SK-N-SH treated with all-trans-retinoic acid at 6 μM for 48 hours (cell line): ENCODE results near the gene KRT71.

Source experiments
- ATAC-seq: fragments of 200-7000 bp; cut with Tn5 transposase; 3 replicates; pipeline ENCODE4 v1.9.1; 2020; ENCODE audit warnings: mild to moderate bottlenecking, moderate library complexity
- ARNTL ChIP-seq: fragments of 450-650 bp; formaldehyde crosslinking; IDR thresholded peaks from 2 replicates; pipeline ENCODE4 v1.5.0; 2020; ENCODE audit warnings: low read depth, mild to moderate bottlenecking, moderate library complexity, borderline replicate concordance
- CSDC2 ChIP-seq: fragments of 250-450 bp; sonication (Bioruptor Pico); IDR thresholded peaks from 2 replicates; pipeline ENCODE4 v1.5.0; 2020; ENCODE audit warnings: mild to moderate bottlenecking, moderate library complexity
- ESRRG ChIP-seq: fragments of 250-450 bp; sonication (Bioruptor Pico); IDR thresholded peaks from 2 replicates; pipeline ENCODE4 v1.6.1; 2021; ENCODE audit warnings: mild to moderate bottlenecking
- GLIS3 ChIP-seq: fragments of 250-450 bp; sonication (Bioruptor Pico); IDR thresholded peaks from 2 replicates; pipeline ENCODE4 v1.5.0; 2020; ENCODE audit warnings: mild to moderate bottlenecking, moderate library complexity
- ISL1 ChIP-seq: fragments of 250-450 bp; sonication (Bioruptor Pico); IDR thresholded peaks from 2 replicates; pipeline ENCODE4 v2.1.2; 2022; ENCODE audit warnings: mild to moderate bottlenecking, moderate library complexity
- OSR1 ChIP-seq: fragments of 250-450 bp; sonication (Bioruptor Pico); IDR thresholded peaks from 2 replicates; pipeline ENCODE4 v1.8.0; 2022; ENCODE audit warnings: moderate library complexity, mild to moderate bottlenecking, inconsistent platforms
- PPARA ChIP-seq: fragments of 250-450 bp; sonication (Bioruptor Pico); IDR thresholded peaks from 2 replicates; pipeline ENCODE4 v1.5.0; 2020; ENCODE audit warnings: mild to moderate bottlenecking, borderline replicate concordance
- RARB ChIP-seq: fragments of 250-450 bp; sonication (Bioruptor Pico); IDR thresholded peaks from 2 replicates; pipeline ENCODE4 v1.8.0; 2021; ENCODE audit warnings: mild to moderate bottlenecking, moderate library complexity
- SNAI2 ChIP-seq: fragments of 250-450 bp; sonication (Bioruptor Pico); IDR thresholded peaks from 2 replicates; pipeline ENCODE4 v1.5.0; 2020; ENCODE audit warnings: mild to moderate bottlenecking, moderate library complexity
- TCF4 ChIP-seq: fragments of 250-450 bp; sonication (Bioruptor Pico); IDR thresholded peaks from 2 replicates; pipeline ENCODE4 v1.8.0; 2021; ENCODE audit warnings: mild to moderate bottlenecking, moderate library complexity, borderline replicate concordance
- TOX ChIP-seq: fragments of 250-450 bp; sonication (Bioruptor Pico); IDR thresholded peaks from 2 replicates; pipeline ENCODE4 v1.8.0; 2021; ENCODE audit warnings: mild to moderate bottlenecking, moderate library complexity, borderline replicate concordance
- ZC3H10 ChIP-seq: fragments of 250-450 bp; sonication (Bioruptor Pico); IDR thresholded peaks from 2 replicates; pipeline ENCODE4 v1.5.1; 2021; ENCODE audit warnings: mild to moderate bottlenecking, moderate library complexity
- ZFP30 ChIP-seq: fragments of 450-650 bp; formaldehyde crosslinking; IDR thresholded peaks from 2 replicates; pipeline ENCODE4 v1.5.0; 2022; ENCODE audit warnings: mild to moderate bottlenecking, moderate library complexity
- ZNF565 ChIP-seq: fragments of 450-650 bp; formaldehyde crosslinking; conservative IDR thresholded peaks from 2 replicates; pipeline ENCODE4 v1.5.0; 2020; ENCODE audit warnings: low read depth, mild to moderate bottlenecking, moderate library complexity
- ZNF70 ChIP-seq: fragments of 450-650 bp; formaldehyde crosslinking; IDR thresholded peaks from 2 replicates; pipeline ENCODE4 v1.5.0; 2020; ENCODE audit warnings: mild to moderate bottlenecking, moderate library complexity
- ZNF8 ChIP-seq: fragments of 450-650 bp; formaldehyde crosslinking; IDR thresholded peaks from 2 replicates; pipeline ENCODE4 v1.5.0; 2020; ENCODE audit warnings: mild to moderate bottlenecking, moderate library complexity
- TF ChIP-seq, protein P1 (sequence below): fragments of 250-450 bp; sonication (Bioruptor Pico); IDR thresholded peaks from 2 replicates; pipeline ENCODE4 v1.8.0; 2021; ENCODE audit warnings: low read depth, mild to moderate bottlenecking, moderate library complexity, borderline replicate concordance
- TF ChIP-seq, protein P2 (sequence below): fragments of 250-450 bp; sonication (Bioruptor Pico); IDR thresholded peaks from 2 replicates; pipeline ENCODE4 v1.5.0; 2020; ENCODE audit warnings: mild to moderate bottlenecking, moderate library complexity
- TF ChIP-seq, protein P3 (sequence below): fragments of 250-450 bp; sonication (Bioruptor Pico); IDR thresholded peaks from 2 replicates; pipeline ENCODE4 v1.5.1; 2020; ENCODE audit warnings: low read depth, mild to moderate bottlenecking, moderate library complexity
- TF ChIP-seq, protein P4 (sequence below): fragments of 250-450 bp; sonication (Bioruptor Pico); IDR thresholded peaks from 2 replicates; pipeline ENCODE4 v1.8.0; 2020; ENCODE audit warnings: mild to moderate bottlenecking, moderate library complexity, borderline replicate concordance

The KRT71 gene

DNA sequence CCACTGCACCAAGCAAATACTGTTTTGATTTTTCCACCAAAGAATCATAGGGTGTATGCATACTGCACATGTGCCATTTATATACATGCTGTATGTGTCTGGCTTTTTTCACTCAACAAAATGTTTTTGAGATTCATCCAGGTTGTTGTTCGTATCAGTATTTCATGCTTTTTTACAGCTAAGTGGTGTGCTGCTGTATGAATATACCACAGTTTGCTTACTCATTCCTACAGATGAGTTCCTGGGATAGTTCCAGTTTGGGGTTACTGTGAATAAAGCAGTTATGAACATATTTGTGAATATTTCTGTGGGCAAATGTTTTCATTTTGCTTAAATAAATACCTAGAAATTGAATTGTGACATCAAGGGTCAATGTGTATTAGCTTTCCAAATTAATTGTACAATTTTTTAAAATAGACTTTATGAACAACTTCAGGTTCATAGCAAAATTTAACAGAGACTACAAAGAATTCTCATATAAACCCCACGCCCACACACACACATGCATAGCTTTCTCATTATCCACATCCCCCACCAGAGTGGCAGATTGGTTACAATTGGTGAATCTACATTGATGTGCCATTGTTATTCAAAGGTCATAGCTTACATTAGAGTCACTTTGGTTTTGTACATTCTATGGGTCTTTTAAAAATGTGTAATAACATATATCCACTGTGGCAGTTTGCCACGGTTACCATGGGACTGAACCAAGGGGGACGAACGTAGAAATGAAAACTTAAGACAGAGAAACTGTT lies 53.0 kb downstream of the KRT71 start:
- ATAC-seq, result no peak
- TF ChIP-seq, protein P1, sequence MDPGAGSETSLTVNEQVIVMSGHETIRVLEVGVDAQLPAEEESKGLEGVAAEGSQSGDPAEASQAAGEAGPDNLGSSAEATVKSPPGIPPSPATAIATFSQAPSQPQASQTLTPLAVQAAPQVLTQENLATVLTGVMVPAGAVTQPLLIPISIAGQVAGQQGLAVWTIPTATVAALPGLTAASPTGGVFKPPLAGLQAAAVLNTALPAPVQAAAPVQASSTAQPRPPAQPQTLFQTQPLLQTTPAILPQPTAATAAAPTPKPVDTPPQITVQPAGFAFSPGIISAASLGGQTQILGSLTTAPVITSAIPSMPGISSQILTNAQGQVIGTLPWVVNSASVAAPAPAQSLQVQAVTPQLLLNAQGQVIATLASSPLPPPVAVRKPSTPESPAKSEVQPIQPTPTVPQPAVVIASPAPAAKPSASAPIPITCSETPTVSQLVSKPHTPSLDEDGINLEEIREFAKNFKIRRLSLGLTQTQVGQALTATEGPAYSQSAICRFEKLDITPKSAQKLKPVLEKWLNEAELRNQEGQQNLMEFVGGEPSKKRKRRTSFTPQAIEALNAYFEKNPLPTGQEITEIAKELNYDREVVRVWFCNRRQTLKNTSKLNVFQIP, result no peak
- TF ChIP-seq PPARA, result no peak
- TF ChIP-seq ZC3H10 (CRISPR knock-in tag), result no peak
- TF ChIP-seq SNAI2, result no peak
- TF ChIP-seq, protein P2, sequence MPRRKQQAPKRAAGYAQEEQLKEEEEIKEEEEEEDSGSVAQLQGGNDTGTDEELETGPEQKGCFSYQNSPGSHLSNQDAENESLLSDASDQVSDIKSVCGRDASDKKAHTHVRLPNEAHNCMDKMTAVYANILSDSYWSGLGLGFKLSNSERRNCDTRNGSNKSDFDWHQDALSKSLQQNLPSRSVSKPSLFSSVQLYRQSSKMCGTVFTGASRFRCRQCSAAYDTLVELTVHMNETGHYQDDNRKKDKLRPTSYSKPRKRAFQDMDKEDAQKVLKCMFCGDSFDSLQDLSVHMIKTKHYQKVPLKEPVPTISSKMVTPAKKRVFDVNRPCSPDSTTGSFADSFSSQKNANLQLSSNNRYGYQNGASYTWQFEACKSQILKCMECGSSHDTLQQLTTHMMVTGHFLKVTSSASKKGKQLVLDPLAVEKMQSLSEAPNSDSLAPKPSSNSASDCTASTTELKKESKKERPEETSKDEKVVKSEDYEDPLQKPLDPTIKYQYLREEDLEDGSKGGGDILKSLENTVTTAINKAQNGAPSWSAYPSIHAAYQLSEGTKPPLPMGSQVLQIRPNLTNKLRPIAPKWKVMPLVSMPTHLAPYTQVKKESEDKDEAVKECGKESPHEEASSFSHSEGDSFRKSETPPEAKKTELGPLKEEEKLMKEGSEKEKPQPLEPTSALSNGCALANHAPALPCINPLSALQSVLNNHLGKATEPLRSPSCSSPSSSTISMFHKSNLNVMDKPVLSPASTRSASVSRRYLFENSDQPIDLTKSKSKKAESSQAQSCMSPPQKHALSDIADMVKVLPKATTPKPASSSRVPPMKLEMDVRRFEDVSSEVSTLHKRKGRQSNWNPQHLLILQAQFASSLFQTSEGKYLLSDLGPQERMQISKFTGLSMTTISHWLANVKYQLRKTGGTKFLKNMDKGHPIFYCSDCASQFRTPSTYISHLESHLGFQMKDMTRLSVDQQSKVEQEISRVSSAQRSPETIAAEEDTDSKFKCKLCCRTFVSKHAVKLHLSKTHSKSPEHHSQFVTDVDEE, result no peak
- no peak for TF ChIP-seq TCF4 (CRISPR knock-in tag)
- TF ChIP-seq, protein P3, sequence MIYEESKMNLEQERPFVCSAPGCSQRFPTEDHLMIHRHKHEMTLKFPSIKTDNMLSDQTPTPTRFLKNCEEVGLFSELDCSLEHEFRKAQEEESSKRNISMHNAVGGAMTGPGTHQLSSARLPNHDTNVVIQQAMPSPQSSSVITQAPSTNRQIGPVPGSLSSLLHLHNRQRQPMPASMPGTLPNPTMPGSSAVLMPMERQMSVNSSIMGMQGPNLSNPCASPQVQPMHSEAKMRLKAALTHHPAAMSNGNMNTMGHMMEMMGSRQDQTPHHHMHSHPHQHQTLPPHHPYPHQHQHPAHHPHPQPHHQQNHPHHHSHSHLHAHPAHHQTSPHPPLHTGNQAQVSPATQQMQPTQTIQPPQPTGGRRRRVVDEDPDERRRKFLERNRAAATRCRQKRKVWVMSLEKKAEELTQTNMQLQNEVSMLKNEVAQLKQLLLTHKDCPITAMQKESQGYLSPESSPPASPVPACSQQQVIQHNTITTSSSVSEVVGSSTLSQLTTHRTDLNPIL (CRISPR knock-in tag), result no peak
- TF ChIP-seq ZFP30 (CRISPR knock-in tag), result no peak

DNA sequence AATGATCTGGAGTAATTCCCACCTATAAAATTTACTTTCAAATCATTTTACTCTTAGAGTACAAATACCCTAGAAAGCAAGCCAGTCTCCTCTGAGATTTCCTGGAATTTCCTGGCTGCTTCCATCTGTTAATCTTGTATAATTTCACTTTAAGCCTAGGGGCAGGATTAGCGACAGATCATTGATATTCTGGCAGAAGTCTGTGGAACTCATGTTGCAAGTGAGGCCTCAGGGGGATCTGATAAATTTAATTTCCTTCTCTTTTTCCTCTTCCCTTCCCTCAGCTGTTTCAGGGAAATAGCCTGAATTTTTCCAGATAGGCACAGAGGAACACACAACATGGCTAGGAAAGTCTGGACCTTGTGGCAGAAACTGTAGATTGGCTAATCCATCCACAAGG lies 54.0 kb downstream of the KRT71 start:
- no peak for TF ChIP-seq ZFP30 (CRISPR knock-in tag)
- no peak for TF ChIP-seq ZNF70 (CRISPR knock-in tag)
- no peak for TF ChIP-seq TCF4 (CRISPR knock-in tag)
- TF ChIP-seq GLIS3 (CRISPR knock-in tag), result no peak
- TF ChIP-seq ESRRG (CRISPR knock-in tag), result no peak
- no peak for TF ChIP-seq SNAI2
- no peak for TF ChIP-seq CSDC2 (CRISPR knock-in tag)
- no peak for TF ChIP-seq TOX
- TF ChIP-seq OSR1 (CRISPR knock-in tag), result no peak
- TF ChIP-seq, protein P4, sequence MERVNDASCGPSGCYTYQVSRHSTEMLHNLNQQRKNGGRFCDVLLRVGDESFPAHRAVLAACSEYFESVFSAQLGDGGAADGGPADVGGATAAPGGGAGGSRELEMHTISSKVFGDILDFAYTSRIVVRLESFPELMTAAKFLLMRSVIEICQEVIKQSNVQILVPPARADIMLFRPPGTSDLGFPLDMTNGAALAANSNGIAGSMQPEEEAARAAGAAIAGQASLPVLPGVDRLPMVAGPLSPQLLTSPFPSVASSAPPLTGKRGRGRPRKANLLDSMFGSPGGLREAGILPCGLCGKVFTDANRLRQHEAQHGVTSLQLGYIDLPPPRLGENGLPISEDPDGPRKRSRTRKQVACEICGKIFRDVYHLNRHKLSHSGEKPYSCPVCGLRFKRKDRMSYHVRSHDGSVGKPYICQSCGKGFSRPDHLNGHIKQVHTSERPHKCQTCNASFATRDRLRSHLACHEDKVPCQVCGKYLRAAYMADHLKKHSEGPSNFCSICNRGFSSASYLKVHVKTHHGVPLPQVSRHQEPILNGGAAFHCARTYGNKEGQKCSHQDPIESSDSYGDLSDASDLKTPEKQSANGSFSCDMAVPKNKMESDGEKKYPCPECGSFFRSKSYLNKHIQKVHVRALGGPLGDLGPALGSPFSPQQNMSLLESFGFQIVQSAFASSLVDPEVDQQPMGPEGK (CRISPR knock-in tag), result no peak
- no peak for TF ChIP-seq ZNF8 (CRISPR knock-in tag)
- TF ChIP-seq ISL1 (CRISPR knock-in tag), result no peak
- no peak for TF ChIP-seq ZC3H10 (CRISPR knock-in tag)
- TF ChIP-seq RARB (CRISPR knock-in tag), result no peak
- no peak for ATAC-seq

DNA sequence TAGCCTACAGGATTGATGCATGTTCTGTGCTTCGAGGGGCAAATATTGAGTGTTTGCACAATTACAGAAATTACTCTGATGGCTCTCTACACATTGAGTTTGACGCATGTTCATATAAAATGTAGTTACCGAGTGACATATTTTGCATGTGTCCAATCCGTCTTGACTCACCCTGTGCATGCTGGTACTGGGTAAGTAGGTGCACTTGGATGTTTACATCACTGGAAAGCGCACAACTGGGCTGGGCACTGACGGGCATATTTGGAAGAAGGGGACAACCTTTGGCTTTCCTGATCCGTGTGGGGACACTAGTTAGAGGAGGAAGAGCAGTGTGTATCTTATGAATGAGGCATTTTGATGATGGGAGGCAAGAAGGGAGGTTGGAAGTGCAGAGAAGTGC lies 55.0 kb downstream of the KRT71 start:
- TF ChIP-seq SNAI2, result no peak
- no peak for TF ChIP-seq ARNTL (CRISPR knock-in tag)
- TF ChIP-seq RARB (CRISPR knock-in tag), result no peak
- TF ChIP-seq ESRRG (CRISPR knock-in tag), result no peak
- TF ChIP-seq OSR1 (CRISPR knock-in tag), result no peak
- TF ChIP-seq ZNF565 (CRISPR knock-in tag), result no peak
- no peak for TF ChIP-seq TCF4 (CRISPR knock-in tag)
- TF ChIP-seq, protein P1, result no peak
- no peak for TF ChIP-seq ZFP30 (CRISPR knock-in tag)
- no peak for TF ChIP-seq ZNF70 (CRISPR knock-in tag)
- TF ChIP-seq, protein P2, result no peak
- TF ChIP-seq ZC3H10 (CRISPR knock-in tag), result no peak
- no peak for TF ChIP-seq TOX
- no peak for ATAC-seq
